H9 (cell line): Measurements from ENCODE around the gene PLCB1. TPM values are rescaled to one million over a fixed set of nuclear protein-coding genes. Genes with fewer than 3 reads are reported as not detected.

Experiments used
- DNase-seq: peaks from one replicate; pipeline ENCODE4 v3.0.0-alpha.2; 2017
- H2AFZ ChIP-seq: one replicate; pipeline ENCODE4 v1.6.1; 2013; ENCODE audit warnings: mild to moderate bottlenecking, low read length, control low read depth, moderate library complexity
- H2AK5ac ChIP-seq: 2 replicates; pipeline ENCODE4 v1.6.1; 2013; ENCODE audit warnings: low read length, control low read depth, mixed read lengths; ENCODE audit not compliant: insufficient read length
- H2BK120ac ChIP-seq: one replicate; pipeline ENCODE4 v1.6.1; 2013; ENCODE audit warnings: low read depth, mild to moderate bottlenecking, low read length, control low read depth, inconsistent platforms; ENCODE audit not compliant: poor library complexity, severe bottlenecking
- H2BK12ac ChIP-seq: 2 replicates; pipeline ENCODE4 v1.6.1; 2013; ENCODE audit warnings: low read length, control low read depth, mixed read lengths, low read depth; ENCODE audit not compliant: insufficient read length
- H2BK15ac ChIP-seq: 2 replicates; pipeline ENCODE4 v1.6.1; 2013; ENCODE audit warnings: low read depth, low read length, control low read depth
- H2BK20ac ChIP-seq: one replicate; pipeline ENCODE4 v1.6.1; 2013; ENCODE audit warnings: low read depth, mild to moderate bottlenecking, low read length, control low read depth, inconsistent platforms; ENCODE audit not compliant: poor library complexity, severe bottlenecking
- H2BK5ac ChIP-seq: 2 replicates; pipeline ENCODE4 v1.6.1; 2013; ENCODE audit warnings: low read length, control low read depth, mixed read lengths; ENCODE audit not compliant: insufficient read length
- H3K14ac ChIP-seq: 2 replicates; pipeline ENCODE4 v1.6.1; 2013; ENCODE audit warnings: low read length, control low read depth; ENCODE audit not compliant: insufficient read depth
- H3K18ac ChIP-seq: 2 replicates; pipeline ENCODE4 v1.6.1; 2013; ENCODE audit warnings: low read depth, mild to moderate bottlenecking, mixed read lengths, low read length, control low read depth; ENCODE audit not compliant: insufficient read length
- H3K23ac ChIP-seq: 2 replicates; pipeline ENCODE4 v1.6.1; 2013; ENCODE audit warnings: low read length, control low read depth, mixed read lengths, low read depth; ENCODE audit not compliant: insufficient read length
- H3K23me2 ChIP-seq: 2 replicates; pipeline ENCODE4 v1.6.1; 2013; ENCODE audit warnings: low read depth, mild to moderate bottlenecking, mixed read lengths, low read length, control low read depth; ENCODE audit not compliant: insufficient read length, poor library complexity, severe bottlenecking
- H3K27ac ChIP-seq: 2 replicates; pipeline ENCODE4 v1.5.1; 2013; ENCODE audit warnings: low read length, control low read depth, mixed read lengths, low read depth; ENCODE audit not compliant: insufficient read length
- H3K27me3 ChIP-seq: 2 replicates; pipeline ENCODE4 v1.6.1; 2013; ENCODE audit warnings: low read length, control low read depth, inconsistent platforms; ENCODE audit not compliant: insufficient read depth
- H3K4ac ChIP-seq: 2 replicates; pipeline ENCODE4 v1.6.1; 2013; ENCODE audit warnings: low read depth, mild to moderate bottlenecking, control low read depth, inconsistent platforms, low read length, moderate library complexity
- H3K4me1 ChIP-seq: 2 replicates; pipeline ENCODE4 v1.6.1; 2013; ENCODE audit warnings: low read length, control low read depth, inconsistent platforms; ENCODE audit not compliant: insufficient read depth
- H3K4me2 ChIP-seq: 2 replicates; pipeline ENCODE4 v1.6.1; 2013; ENCODE audit warnings: low read length, control low read depth, mixed read lengths; ENCODE audit not compliant: insufficient read length, insufficient read depth
- H3K56ac ChIP-seq: 2 replicates; pipeline ENCODE4 v1.6.1; 2013; ENCODE audit warnings: low read depth, mild to moderate bottlenecking, mixed read lengths, low read length, control low read depth; ENCODE audit not compliant: insufficient read length
- H3K79me1 ChIP-seq: 2 replicates; pipeline ENCODE4 v1.6.1; 2013; ENCODE audit warnings: low read depth, mild to moderate bottlenecking, moderate library complexity, low read length, control low read depth, inconsistent platforms; ENCODE audit not compliant: insufficient read depth, poor library complexity, severe bottlenecking
- H3K79me2 ChIP-seq: 2 replicates; pipeline ENCODE4 v1.6.1; 2013; ENCODE audit warnings: low read length, control low read depth, inconsistent platforms; ENCODE audit not compliant: insufficient read depth
- H3K9ac ChIP-seq: 2 replicates; pipeline ENCODE4 v1.6.1; 2013; ENCODE audit warnings: low read length, control low read depth, mixed read lengths; ENCODE audit not compliant: insufficient read length; ENCODE audit errors: extremely low read depth
- H3K9me3 ChIP-seq: one replicate; pipeline ENCODE4 v1.6.1; 2013; ENCODE audit warnings: low read depth, low read length, inconsistent platforms; ENCODE audit not compliant: control insufficient read depth
- H3T11ph ChIP-seq: one replicate; pipeline ENCODE4 v1.6.1; 2013; ENCODE audit warnings: mild to moderate bottlenecking, low read length, control low read depth, inconsistent platforms
- H4K20me1 ChIP-seq: one replicate; pipeline ENCODE4 v1.6.1; 2013; ENCODE audit not compliant: control insufficient read depth, insufficient read length, insufficient read depth
- H4K5ac ChIP-seq: 2 replicates; pipeline ENCODE4 v1.6.1; 2013; ENCODE audit warnings: low read depth, mild to moderate bottlenecking, mixed read lengths, low read length, control low read depth; ENCODE audit not compliant: insufficient read length
- H4K8ac ChIP-seq: replicated peaks from 2 replicates; pipeline ENCODE4 v1.6.1; 2013; ENCODE audit warnings: low read length, control low read depth, mixed read lengths, low read depth; ENCODE audit not compliant: insufficient read length
- H4K91ac ChIP-seq: 2 replicates; pipeline ENCODE4 v1.6.1; 2013; ENCODE audit warnings: low read depth, mild to moderate bottlenecking, moderate library complexity, mixed read lengths, low read length, control low read depth; ENCODE audit not compliant: insufficient read length
- H3K27ac Mint-ChIP-seq, 3 experiments: 2 replicates in 2 of 3; 3 replicates in 1 of 3; pipeline ENCODE4 v1.8.0; 2020 to 2021; ENCODE audit warnings: mixed read lengths in 3 of 3, mild to moderate bottlenecking in 1 of 3, moderate library complexity in 1 of 3
- H3K27me3 Mint-ChIP-seq: 2 replicates; pipeline ENCODE4 v1.8.0; 2021; ENCODE audit warnings: low read depth, mild to moderate bottlenecking, moderate library complexity, mixed read lengths
- H3K36me3 Mint-ChIP-seq, 3 experiments: 2 replicates in 2 of 3; 3 replicates in 1 of 3; pipeline ENCODE4 v1.8.0; 2020 to 2021; ENCODE audit warnings: low read depth in 3 of 3, mixed read lengths in 3 of 3; ENCODE audit not compliant: insufficient read depth in 1 of 3
- H3K4me1 Mint-ChIP-seq, 2 experiments: 2 replicates each; pipeline ENCODE4 v1.8.0; 2020; ENCODE audit warnings: mixed read lengths in 2 of 2
- H3K4me3 Mint-ChIP-seq, 2 experiments: 2 replicates in 1 of 2; 3 replicates in 1 of 2; pipeline ENCODE4 v1.8.0; 2020 to 2021; ENCODE audit warnings: mild to moderate bottlenecking in 2 of 2, mixed read lengths in 2 of 2, moderate library complexity in 1 of 2
- H3K9me3 Mint-ChIP-seq, 2 experiments: 2 replicates in 1 of 2; 3 replicates in 1 of 2; pipeline ENCODE4 v1.8.0; 2020; ENCODE audit warnings: mild to moderate bottlenecking in 2 of 2, mixed read lengths in 2 of 2, moderate library complexity in 1 of 2
- WGBS: extraction: QIAGEN DNeasy Blood & Tissue Kit; methylation state at CpG from one replicate; pipeline ENCODE4 v1.1.7; 2013; ENCODE audit warnings: missing lambda C conversion rate, low lambda C conversion rate, mixed read lengths; ENCODE audit not compliant: insufficient read length; ENCODE audit errors: extremely low coverage; 5-methylcytosine and 5-hydroxymethylcytosine counted together
- total RNA-seq: library from RNA; stranded (reverse); gene quantifications from 2 replicates; pipeline ENCODE4 v1.2.1, GENCODE V29; 2021
- TF ChIP-seq, protein P1 (sequence below): fragments of 200-600 bp; sonication (generic); conservative IDR thresholded peaks from 3 replicates; pipeline ENCODE4 v1.8.0; 2021; ENCODE audit warnings: antibody characterized with exemption, mild to moderate bottlenecking

PLCB1 gene
- total RNA-seq, 1 experiment from 2014 or later = 11.5 TPM

DNA sequence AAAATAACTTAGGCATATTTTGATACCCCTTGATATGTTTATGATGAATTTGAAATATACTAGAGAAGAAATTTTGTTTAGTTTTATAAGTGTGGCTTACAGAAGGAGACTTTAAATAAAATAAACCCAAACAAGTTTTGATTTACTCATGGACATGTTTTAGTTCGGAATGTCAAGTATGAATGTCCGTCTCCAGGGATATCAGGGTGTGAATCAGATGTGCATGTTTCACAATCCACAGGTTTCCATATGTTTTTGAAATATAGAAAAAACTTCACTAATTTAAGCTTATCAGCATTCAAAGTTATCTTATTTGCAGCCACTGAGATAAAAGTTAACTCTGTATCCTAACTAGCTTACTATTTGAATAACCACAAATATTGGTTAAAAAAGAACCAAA lies 51.5 kb downstream of the PLCB1 start:
- Mint-ChIP-seq H3K27me3 (peaks cover 2% of the 10 kb centered on the region; the same call in 1 of the 2 replicates), H3K4me1 (no peaks in the 10 kb centered on the region; a peak in 1 of 4 replicates), H3K4me3 (no peak overlapping the region), H3K36me3 (peaks cover 0 to 3% (median 0%) of the 10 kb centered on the region in 3 experiments; a peak in 2 of 7 replicates), H3K9me3 (peaks cover 3 to 11% of the 10 kb centered on the region in 2 experiments; a peak in 4 of 5 replicates), H3K27ac (no peak overlapping the region)
- DNase-seq = no peak
- no peak overlapping the region for H2BK12ac ChIP-seq
- no peak overlapping the region for H2BK5ac ChIP-seq
- no peaks in the 10 kb centered on the region for H3K27me3 ChIP-seq
- H3T11ph ChIP-seq = no peak overlapping the region
- H3K56ac ChIP-seq = no peak overlapping the region
- H3K4me1 ChIP-seq = no peaks in the 10 kb centered on the region
- H4K8ac ChIP-seq = no peak overlapping the region
- H3K18ac ChIP-seq = no peak overlapping the region
- no peaks in the 10 kb centered on the region for H3K9me3 ChIP-seq
- H3K23me2 ChIP-seq = no peaks in the 10 kb centered on the region
- H2BK120ac ChIP-seq = no peak overlapping the region
- H3K23ac ChIP-seq = no peak overlapping the region
- H3K14ac ChIP-seq = no peak overlapping the region
- H2BK15ac ChIP-seq = no peak overlapping the region
- H2AK5ac ChIP-seq = no peak overlapping the region
- H3K27ac ChIP-seq = no peak overlapping the region
- no peaks in the 10 kb centered on the region for H4K20me1 ChIP-seq
- no peak overlapping the region for H4K5ac ChIP-seq
- no peak overlapping the region for H2AFZ ChIP-seq
- H3K79me2 ChIP-seq = no peaks in the 10 kb centered on the region
- WGBS = no CpG with 5 or more reads among the region's 2 CpGs
- no peak overlapping the region for H3K4ac ChIP-seq
- H3K9ac ChIP-seq = no peak overlapping the region
- TF ChIP-seq, protein P1, sequence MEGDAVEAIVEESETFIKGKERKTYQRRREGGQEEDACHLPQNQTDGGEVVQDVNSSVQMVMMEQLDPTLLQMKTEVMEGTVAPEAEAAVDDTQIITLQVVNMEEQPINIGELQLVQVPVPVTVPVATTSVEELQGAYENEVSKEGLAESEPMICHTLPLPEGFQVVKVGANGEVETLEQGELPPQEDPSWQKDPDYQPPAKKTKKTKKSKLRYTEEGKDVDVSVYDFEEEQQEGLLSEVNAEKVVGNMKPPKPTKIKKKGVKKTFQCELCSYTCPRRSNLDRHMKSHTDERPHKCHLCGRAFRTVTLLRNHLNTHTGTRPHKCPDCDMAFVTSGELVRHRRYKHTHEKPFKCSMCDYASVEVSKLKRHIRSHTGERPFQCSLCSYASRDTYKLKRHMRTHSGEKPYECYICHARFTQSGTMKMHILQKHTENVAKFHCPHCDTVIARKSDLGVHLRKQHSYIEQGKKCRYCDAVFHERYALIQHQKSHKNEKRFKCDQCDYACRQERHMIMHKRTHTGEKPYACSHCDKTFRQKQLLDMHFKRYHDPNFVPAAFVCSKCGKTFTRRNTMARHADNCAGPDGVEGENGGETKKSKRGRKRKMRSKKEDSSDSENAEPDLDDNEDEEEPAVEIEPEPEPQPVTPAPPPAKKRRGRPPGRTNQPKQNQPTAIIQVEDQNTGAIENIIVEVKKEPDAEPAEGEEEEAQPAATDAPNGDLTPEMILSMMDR = no peak
- H4K91ac ChIP-seq = no peak overlapping the region
- no peak overlapping the region for H3K4me2 ChIP-seq
- no peaks in the 10 kb centered on the region for H3K79me1 ChIP-seq
- H2BK20ac ChIP-seq = no peak overlapping the region
